Neural progenitor cell (in vitro differentiated cells): ENCODE data around the gene KATNAL1. TPM values are rescaled to one million over a fixed set of nuclear protein-coding genes. Genes with fewer than 3 reads are reported as not detected.

Experiments used
- DNase-seq: peaks from one replicate; pipeline ENCODE4 v3.0.0-alpha.2; 2016; ENCODE audit warnings: low spot score
- H2AFZ ChIP-seq: fragments of 200-600 bp; sonication (generic); replicated peaks from 2 replicates; pipeline ENCODE4 v1.6.1; 2016; ENCODE audit warnings: antibody characterized with exemption
- H3F3A ChIP-seq: fragments of 200-600 bp; sonication (generic); 2 replicates; pipeline ENCODE4 v1.6.1; 2016; ENCODE audit warnings: antibody characterized with exemption, low read depth
- H3K27ac ChIP-seq: fragments of 200-600 bp; sonication (generic); 2 replicates; pipeline ENCODE4 v1.5.1; 2016; ENCODE audit warnings: mild to moderate bottlenecking
- H3K27me3 ChIP-seq: fragments of 200-600 bp; sonication (generic); 2 replicates; pipeline ENCODE4 v1.6.1; 2016; ENCODE audit warnings: mild to moderate bottlenecking, moderate library complexity
- H3K36me3 ChIP-seq: fragments of 200-600 bp; sonication (generic); 2 replicates; pipeline ENCODE4 v1.5.1; 2016
- H3K4me1 ChIP-seq: fragments of 200-600 bp; sonication (generic); 2 replicates; pipeline ENCODE4 v1.6.1; 2016; ENCODE audit warnings: mixed run types
- H3K4me2 ChIP-seq: fragments of 200-600 bp; sonication (generic); 2 replicates; pipeline ENCODE4 v1.6.1; 2016
- H3K4me3 ChIP-seq: fragments of 200-600 bp; sonication (generic); 2 replicates; pipeline ENCODE4 v1.5.1; 2016
- H3K79me2 ChIP-seq: fragments of 200-600 bp; sonication (generic); 2 replicates; pipeline ENCODE4 v1.6.1; 2016; ENCODE audit warnings: low read depth
- H3K9ac ChIP-seq: fragments of 200-600 bp; sonication (generic); 2 replicates; pipeline ENCODE4 v1.6.1; 2016
- H3K9me3 ChIP-seq: fragments of 200-600 bp; sonication (generic); 2 replicates; pipeline ENCODE4 v1.5.1; 2016; ENCODE audit warnings: low read depth
- H4K20me1 ChIP-seq: fragments of 200-600 bp; sonication (generic); 2 replicates; pipeline ENCODE4 v1.6.1; 2016; ENCODE audit warnings: low read depth
- H3K27ac Mint-ChIP-seq: 3 replicates; pipeline ENCODE4 v1.8.0; 2021; ENCODE audit warnings: mixed read lengths
- H3K27me3 Mint-ChIP-seq: 2 replicates; pipeline ENCODE4 v1.8.0; 2022; ENCODE audit warnings: low read depth, mild to moderate bottlenecking, inconsistent platforms, moderate library complexity, mixed read lengths; ENCODE audit not compliant: insufficient read depth
- H3K36me3 Mint-ChIP-seq: 3 replicates; pipeline ENCODE4 v1.8.0; 2021; ENCODE audit warnings: mixed read lengths
- H3K4me1 Mint-ChIP-seq: 3 replicates; pipeline ENCODE4 v1.8.0; 2021; ENCODE audit warnings: mixed read lengths
- H3K4me3 Mint-ChIP-seq: 3 replicates; pipeline ENCODE4 v1.8.0; 2021; ENCODE audit warnings: mild to moderate bottlenecking, moderate library complexity, mixed read lengths
- H3K9me3 Mint-ChIP-seq: 3 replicates; pipeline ENCODE4 v1.8.0; 2020; ENCODE audit warnings: mixed read lengths
- EZH2 ChIP-seq: fragments of 200-600 bp; sonication (generic); IDR thresholded peaks from 2 replicates; pipeline ENCODE4 v1.6.1; 2017; ENCODE audit warnings: antibody characterized with exemption, mild to moderate bottlenecking, moderate library complexity
- EZH2phosphoT487 ChIP-seq: fragments of 200-600 bp; sonication (generic); IDR thresholded peaks from 2 replicates; pipeline ENCODE4 v1.6.1; 2017; ENCODE audit warnings: antibody characterized with exemption
- total RNA-seq: library from RNA; depleted of rRNA; stranded (reverse); fragments of >200 nt; gene quantifications from 2 replicates; pipeline ENCODE4 v1.2.3, GENCODE V29; 2015; ENCODE audit warnings: low replicate concordance
- TF ChIP-seq, protein P1 (sequence below): fragments of 200-600 bp; sonication (generic); IDR thresholded peaks from 2 replicates; pipeline ENCODE4 v1.5.1; 2017; ENCODE audit warnings: antibody characterized with exemption, mild to moderate bottlenecking

KATNAL1 gene
- total RNA-seq, 1 donor from 2014 or later: 33.6 TPM

DNA sequence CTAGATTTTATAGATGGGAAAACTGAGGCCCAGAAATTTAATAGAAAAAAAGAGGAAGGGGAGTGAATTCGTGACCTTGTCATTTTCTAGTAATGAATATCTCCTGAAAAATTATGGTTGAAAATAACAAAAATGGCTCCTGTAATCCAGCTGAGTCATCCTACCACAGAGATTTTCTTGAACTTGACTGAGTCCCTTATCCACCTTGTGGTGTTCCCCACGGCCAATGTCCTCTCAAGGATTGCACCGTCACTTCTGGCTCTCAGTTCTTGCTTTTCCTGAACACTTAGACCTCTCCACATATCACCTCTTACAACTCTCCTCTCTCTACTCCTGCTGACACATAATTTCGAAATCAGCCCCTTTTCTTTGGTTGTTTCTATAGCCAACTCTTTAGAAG lies 1.2 kb upstream of the KATNAL1 start:
- Histone ChIP-seq H4K20me1 (no peaks in the 10 kb centered on the region), H3F3A (peaks cover 13% of the 10 kb centered on the region), H3K9me3 (no peaks in the 10 kb centered on the region), H3K4me2 (no peak overlapping the region), H3K27me3 (peaks cover 6% of the 10 kb centered on the region), H3K27ac (no peak overlapping the region), H3K79me2 (peaks cover 39% of the 10 kb centered on the region), H2AFZ (no peak overlapping the region), H3K9ac (no peak overlapping the region), H3K4me3 (no peak overlapping the region), H3K36me3 (no peaks in the 10 kb centered on the region), H3K4me1 (peaks cover 8% of the 10 kb centered on the region)
- Mint-ChIP-seq H3K27me3 (no peaks in the 10 kb centered on the region), H3K27ac (no peak overlapping the region), H3K36me3 (no peaks in the 10 kb centered on the region), H3K4me3 (peak overlapping the region; percentile 13), H3K9me3 (no peaks in the 10 kb centered on the region), H3K4me1 (peaks cover 22% of the 10 kb centered on the region)
- no peak for DNase-seq
- TF ChIP-seq, protein P1, sequence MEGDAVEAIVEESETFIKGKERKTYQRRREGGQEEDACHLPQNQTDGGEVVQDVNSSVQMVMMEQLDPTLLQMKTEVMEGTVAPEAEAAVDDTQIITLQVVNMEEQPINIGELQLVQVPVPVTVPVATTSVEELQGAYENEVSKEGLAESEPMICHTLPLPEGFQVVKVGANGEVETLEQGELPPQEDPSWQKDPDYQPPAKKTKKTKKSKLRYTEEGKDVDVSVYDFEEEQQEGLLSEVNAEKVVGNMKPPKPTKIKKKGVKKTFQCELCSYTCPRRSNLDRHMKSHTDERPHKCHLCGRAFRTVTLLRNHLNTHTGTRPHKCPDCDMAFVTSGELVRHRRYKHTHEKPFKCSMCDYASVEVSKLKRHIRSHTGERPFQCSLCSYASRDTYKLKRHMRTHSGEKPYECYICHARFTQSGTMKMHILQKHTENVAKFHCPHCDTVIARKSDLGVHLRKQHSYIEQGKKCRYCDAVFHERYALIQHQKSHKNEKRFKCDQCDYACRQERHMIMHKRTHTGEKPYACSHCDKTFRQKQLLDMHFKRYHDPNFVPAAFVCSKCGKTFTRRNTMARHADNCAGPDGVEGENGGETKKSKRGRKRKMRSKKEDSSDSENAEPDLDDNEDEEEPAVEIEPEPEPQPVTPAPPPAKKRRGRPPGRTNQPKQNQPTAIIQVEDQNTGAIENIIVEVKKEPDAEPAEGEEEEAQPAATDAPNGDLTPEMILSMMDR: no peak
- TF ChIP-seq EZH2 (no peak), EZH2phosphoT487 (no peak)

DNA sequence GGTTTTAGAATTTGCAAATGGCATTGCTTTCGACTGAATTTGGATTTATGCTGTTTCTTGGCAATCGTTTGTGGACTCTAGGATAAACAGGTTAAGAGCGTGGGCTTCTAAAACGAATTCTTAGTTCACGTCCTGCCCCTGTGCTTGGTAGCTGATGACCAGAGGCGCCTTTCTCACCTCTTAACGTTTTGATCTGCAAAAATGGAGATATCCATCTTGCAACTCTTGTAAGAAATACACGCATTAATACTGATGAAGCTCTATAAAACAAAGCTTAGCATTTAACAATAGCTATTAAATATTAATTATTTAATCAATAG lies 580 bp upstream of the KATNAL1 start:
- Histone ChIP-seq H3K27ac (no peak overlapping the region), H3K9me3 (no peaks in the 10 kb centered on the region), H2AFZ (peak overlapping the region; percentile 88), H3K4me1 (peaks cover 8% of the 10 kb centered on the region), H3K9ac (no peak overlapping the region), H3K27me3 (peaks cover 6% of the 10 kb centered on the region), H3K4me2 (peak overlapping the region; percentile 92), H3F3A (peaks cover 13% of the 10 kb centered on the region), H3K4me3 (peak overlapping the region; percentile 82), H3K36me3 (no peaks in the 10 kb centered on the region), H3K79me2 (peaks cover 45% of the 10 kb centered on the region), H4K20me1 (no peaks in the 10 kb centered on the region)
- H3K9me3 Mint-ChIP-seq: no peaks in the 10 kb centered on the region
- no peak for DNase-seq
- no peaks in the 10 kb centered on the region for H3K27me3 Mint-ChIP-seq
- H3K27ac Mint-ChIP-seq: no peak overlapping the region
- TF ChIP-seq, protein P1: no peak
- TF ChIP-seq EZH2 (no peak), EZH2phosphoT487 (no peak)
- H3K4me3 Mint-ChIP-seq: peak overlapping the region; percentile 91
- H3K4me1 Mint-ChIP-seq: peaks cover 26% of the 10 kb centered on the region
- no peaks in the 10 kb centered on the region for H3K36me3 Mint-ChIP-seq

DNA sequence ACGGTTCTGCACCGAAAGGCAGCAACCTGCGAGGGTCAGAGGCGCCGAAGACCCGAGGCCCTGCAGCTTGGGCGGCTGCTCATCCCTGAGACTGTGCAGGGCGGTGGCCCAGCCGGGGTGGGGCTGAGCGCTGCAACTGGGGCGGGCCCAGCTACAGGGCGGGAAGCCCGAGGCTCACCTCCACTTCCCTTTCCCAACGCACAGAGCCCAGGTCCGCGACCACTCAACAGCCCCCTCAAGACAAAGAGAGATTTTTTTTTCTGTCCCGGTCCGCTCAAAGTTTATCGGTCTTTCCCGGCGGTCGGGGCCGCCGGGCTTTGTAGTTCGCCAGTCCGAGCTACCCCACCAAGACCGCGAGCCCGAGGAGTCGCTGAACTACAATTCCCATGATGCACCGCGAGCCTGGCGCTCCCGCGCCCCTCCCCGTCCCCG lies 573 bp downstream of the KATNAL1 start:
- H3K36me3 Mint-ChIP-seq: no peaks in the 10 kb centered on the region
- H3K27me3 Mint-ChIP-seq: no peaks in the 10 kb centered on the region
- H4K20me1 ChIP-seq: no peaks in the 10 kb centered on the region
- peaks cover 8% of the 10 kb centered on the region for H3K4me1 ChIP-seq
- peak overlapping the region; percentile 52 for H3K27ac Mint-ChIP-seq
- H3K36me3 ChIP-seq: no peaks in the 10 kb centered on the region
- peak overlapping the region; percentile 88 for H2AFZ ChIP-seq
- H3K4me3 Mint-ChIP-seq: peak overlapping the region; percentile 91
- peaks cover 6% of the 10 kb centered on the region for H3K27me3 ChIP-seq
- peaks cover 13% of the 10 kb centered on the region for H3F3A ChIP-seq
- no peak overlapping the region for H3K9ac ChIP-seq
- TF ChIP-seq, protein P1: no peak
- TF ChIP-seq EZH2phosphoT487: no peak
- TF ChIP-seq EZH2: no peak
- no peaks in the 10 kb centered on the region for H3K9me3 Mint-ChIP-seq
- peaks cover 31% of the 10 kb centered on the region for H3K4me1 Mint-ChIP-seq
- H3K79me2 ChIP-seq: peaks cover 57% of the 10 kb centered on the region
- DNase-seq: peak; percentile 98
- peak overlapping the region; percentile 92 for H3K4me2 ChIP-seq
- peak overlapping the region; percentile 82 for H3K4me3 ChIP-seq
- H3K27ac ChIP-seq: no peak overlapping the region
- no peaks in the 10 kb centered on the region for H3K9me3 ChIP-seq
